A172 (cell line): ENCODE data around the gene OCA2. TPM values are rescaled to one million over a fixed set of nuclear protein-coding genes. Genes with fewer than 3 reads are reported as not detected.
"Not testable (repeated sequence)": the region's sequence is repeated elsewhere in the genome, so short reads cannot be mapped to it uniquely, and the experiment has no call there.

Source experiments
- DNase-seq: peaks from one replicate; pipeline ENCODE4 v3.0.0-alpha.2; 2015; ENCODE audit warnings: low spot score
- total RNA-seq: library from RNA; depleted of rRNA; stranded (reverse); fragments of >200 nt; shearing (Covaris generic); gene quantifications from 2 replicates; pipeline ENCODE4 v1.2.3, GENCODE V29; 2014

The OCA2 gene
- total RNA-seq, 1 experiment from 2014 or later: not detected

DNA sequence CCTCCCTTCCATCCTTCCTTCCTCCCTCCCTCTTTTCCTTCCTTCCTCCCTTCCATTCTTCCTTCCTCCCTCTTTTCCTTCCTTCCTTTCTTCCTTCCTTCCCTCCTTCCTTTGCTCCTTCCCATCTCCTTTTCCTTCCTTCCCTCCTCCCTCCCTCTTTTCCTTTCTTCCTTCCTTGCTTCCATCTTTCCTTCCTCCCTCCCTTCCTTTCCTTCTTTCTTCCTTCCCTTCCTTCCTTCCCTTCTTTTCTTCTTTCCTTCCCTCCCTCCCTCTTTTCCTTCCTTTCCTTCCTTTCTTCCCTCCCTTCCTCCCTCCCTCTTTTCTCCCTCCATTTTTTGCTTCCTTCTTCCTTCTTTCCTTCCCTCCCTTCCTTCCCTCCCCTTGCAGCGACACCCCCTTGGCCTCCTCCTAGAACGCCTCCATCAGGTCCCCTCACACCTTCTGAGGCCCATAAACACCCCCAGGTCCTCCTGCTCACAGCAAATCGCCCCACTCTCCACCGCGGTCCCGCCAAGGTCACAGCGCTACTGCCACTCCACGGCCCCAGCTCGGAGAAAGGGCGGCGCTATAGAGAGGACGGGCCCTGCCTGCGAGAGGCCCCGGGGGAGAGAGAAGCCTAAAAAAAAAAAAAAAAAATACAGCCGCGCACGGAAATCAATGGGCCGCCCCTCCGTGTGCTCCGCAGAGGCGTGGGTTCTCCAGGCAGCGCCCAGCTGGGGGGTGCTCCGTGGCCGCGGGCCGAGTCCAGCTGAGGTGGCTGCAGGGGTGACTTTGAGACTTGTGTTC is 328.2 kb downstream of the OCA2 start:
- DNase-seq: no peak

DNA sequence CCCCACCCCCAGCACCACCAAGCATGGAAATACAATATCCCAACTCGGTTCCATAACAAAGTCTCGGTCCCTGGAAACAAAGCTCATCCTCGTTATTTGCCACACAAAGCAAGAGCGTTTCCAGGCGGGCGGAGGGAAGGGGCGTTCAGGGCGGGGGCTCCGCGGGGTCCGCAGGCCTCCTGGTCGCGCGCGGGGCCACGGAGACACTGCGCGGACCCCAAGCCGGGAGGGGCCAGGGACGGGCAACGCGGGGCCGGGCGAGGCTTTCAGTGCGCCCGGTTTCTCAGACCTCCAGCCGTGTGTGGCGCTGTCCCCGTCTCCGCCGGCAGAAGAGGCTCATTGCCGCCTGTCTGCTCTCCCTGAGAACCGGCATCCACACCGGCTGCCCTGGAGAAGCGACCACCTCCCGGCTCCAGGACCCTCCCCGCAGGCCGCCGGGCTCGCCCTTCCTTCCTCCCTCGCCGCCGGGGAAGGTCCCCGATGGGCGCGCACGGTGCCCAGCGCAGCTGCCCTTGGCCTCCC is 329.0 kb downstream of the OCA2 start:
- no peak for DNase-seq

DNA sequence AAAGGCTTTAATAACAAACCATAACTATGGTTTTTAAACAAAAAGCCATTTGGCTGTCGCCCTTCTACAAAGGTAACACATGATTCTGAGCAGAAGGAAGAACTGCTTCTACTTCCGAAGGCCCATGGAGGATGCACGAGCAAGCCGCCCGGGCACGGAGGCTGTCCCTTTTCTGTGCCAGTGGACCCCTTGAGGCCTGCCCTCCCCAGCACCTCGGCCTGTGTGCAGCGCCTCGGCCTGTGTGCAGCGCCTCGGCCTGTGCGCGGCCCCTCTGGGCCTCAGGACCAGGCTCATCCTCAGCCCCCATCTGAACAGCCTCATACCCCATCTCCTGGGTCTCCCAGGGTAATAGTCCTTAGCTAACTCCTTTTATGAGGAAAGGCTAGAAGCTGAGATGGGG is 329.5 kb downstream of the OCA2 start:
- no peak for DNase-seq

DNA sequence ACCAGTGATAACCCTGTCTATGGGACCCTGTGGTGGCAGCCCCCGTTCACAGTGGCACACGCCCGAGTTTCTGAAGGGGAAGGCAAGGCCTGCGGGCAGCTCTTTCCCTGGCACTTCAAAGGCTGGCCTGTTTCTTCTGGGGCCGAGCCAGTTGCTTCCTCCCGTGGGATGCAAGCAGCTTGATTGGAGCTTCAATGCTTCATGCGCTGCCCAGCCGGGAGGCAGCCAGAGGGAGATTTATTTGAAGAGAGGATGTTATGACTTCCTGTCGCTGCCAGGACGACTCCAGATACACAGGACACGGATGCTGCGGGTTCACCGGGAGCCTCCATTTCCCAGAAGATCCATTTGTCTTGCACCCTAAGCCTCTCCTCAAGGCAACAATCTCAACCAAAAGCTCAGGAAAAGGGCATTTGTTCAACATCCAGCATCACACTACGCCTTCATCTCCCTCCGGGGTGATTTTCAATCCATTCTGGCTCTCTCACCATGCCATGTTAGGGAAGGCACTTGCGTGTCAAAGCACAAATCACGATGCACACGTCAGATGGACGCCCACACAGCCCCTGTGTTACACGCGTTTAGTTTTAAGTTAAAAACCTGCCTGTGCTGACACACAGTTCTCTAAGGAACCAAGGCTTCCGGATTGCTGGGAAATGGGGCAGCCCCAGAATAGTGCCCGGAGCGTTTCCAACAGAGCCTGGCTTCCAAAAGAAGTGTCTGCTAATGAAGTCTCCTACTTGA is 330.2 kb downstream of the OCA2 start:
- DNase-seq: no peak

DNA sequence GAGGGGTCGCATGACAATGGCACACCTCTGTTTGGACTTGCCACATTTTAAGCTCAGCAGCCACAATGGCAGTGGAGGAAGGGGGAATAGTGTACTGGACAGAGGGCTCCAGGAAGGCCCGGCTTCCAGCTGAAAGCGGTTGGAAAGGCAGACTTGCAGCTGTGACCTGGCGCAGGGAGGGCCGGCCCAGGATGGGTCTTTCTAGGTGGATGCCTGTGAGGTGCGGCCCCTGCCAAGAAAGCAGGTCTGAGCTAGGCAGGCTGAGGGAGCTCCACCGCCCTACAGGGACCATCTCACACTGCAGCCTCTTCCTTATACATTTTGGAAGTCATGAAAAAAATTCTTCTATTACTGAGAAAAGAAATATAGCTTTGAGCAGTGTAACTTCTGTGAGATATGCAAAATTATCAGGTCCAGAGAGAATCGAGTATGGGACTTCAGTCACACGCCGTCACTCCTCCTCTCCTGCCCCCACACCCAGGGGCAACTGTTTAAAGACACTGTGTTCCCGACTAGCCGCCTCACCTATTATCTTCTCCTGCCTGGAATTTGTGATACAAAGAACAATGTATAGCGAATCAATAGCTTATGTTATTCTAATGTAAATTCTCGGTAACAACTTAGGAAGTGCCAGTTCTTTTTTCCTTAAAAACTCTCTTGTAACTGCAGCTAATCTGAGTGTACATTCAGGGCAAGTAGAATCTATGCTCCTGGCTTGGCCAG is 331.0 kb downstream of the OCA2 start:
- no peak for DNase-seq

DNA sequence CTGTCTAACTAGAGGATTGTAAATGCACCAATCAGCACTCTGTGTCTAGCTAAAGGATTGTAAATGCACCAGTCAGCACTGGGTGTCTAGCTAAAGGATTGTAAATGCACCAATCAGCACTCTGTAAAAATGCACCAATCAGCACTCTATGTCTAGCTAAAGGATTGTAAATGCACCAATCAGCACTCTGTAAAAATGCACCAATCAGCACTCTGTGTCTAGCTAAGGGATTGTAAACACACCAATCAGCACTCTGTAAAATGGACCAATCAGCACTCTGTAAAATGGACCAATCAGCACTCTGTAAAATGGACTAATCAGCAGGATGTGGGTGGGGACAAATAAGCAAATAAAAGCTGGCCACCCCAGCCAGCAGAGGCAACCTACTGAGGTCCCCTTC is 331.7 kb downstream of the OCA2 start:
- DNase-seq: not testable (repeated sequence)

- no peak for DNase-seq
These were observed 334.8 kb downstream of the OCA2 start for GRCh38 chr15:27764339-27764738.

DNA sequence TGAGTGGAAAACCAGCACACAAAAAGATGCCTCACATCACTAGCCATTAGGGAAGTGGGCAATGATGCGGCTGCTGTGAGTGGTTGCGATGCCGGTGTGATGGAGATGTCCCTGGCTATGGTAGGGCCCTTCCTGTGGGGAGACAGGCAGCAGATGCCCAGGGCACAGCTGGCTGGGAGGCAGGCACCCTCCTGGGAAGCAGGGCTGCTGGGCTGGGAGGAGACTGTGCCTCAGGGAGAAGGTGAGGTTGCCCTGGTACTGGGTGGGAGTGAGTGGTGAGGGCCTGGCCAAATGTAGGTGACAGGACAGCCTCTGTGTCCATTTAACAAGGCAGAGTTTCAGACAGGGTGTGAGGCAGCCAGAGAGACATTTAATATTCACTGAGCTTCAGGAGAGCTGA is 335.6 kb downstream of the OCA2 start:
- no peak for DNase-seq

- DNase-seq: no peak
These were observed 336.6 kb downstream of the OCA2 start for GRCh38 chr15:27762471-27762870.

- DNase-seq: no peak
These were observed 342.1 kb downstream of the OCA2 start for GRCh38 chr15:27757052-27757451.

DNA sequence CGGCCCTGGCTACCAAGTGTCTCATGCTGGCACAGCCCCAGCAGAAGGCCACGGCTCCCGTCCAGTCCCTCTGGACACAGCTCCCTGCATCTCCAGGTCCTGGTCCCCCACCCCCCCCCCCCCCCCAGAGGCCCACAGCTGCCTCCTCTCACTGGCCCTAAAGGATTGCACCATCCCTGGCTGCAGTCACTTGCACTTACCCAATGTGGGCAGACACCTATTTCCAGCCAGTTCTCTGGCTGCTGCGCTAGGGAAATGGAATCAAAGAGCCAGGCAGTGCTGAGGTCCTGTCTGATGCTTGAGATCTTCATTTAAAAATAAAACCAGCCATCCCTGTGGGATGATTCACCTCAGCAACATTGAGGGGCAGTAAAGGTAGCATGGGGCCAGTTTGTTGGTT is 346.4 kb downstream of the OCA2 start:
- DNase-seq: no peak

DNA sequence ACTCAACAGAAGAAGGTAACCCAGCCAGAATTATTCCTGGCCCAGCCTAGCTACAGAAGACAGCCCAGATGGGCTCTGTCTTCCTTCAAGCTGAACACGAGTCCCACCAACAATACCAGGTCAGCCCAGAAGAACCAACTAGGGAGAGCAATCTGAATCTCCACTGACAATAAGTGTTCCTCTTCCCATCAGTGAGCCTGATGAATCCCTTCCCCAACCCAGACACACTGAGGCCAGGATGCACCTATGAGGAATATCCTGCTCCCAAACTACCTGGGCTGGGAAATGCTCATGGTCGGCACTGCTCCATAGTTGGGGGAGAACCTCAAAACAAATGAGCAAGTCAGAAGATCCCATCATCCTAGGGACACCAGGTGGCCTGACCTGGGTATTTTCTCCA is 351.1 kb downstream of the OCA2 start:
- DNase-seq: no peak

DNA sequence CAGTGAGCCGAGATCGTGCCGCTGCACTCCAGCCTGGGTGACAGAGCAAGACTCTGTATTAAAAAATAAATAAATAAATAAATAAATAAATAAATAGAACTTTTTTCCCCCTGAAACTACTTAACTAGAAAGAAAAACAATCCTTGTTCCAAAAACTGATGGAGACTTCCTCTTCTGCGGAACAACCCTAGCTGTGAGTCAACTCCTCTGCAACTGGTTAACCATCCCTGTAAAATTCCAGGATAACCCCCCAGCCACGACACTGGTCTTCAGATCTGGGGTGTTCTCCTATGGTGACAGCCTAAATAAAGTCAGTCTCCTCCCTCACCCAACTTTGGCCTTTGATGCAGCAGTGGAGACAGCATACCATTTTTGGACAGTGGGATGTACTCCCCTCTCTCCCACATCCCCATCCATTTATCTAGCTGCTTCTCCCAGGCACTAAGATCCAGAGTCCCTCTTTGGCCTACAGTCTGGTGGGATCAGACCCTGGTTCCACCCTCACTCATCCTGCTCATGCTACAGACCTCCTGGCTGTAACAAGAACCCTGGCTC is 352.6 kb downstream of the OCA2 start:
- no peak for DNase-seq

DNA sequence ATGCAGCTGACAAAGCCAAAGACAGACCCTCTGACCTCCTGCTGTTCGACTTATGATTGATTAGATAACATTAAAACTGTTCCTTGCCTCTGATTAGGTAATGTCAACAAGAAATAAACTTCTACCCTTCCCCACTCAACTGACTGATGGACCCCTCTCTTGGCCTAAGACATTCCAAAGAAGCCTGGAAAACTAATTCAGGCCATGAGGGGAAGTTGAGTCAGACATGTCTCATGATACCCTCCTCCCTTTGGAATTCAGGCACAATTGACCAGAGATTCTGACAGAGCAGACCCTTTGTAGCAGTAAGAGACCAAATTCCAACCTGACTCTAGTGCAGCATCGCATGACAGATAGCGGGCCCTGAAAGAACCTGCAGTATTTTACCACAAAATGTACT is 354.5 kb downstream of the OCA2 start:
- DNase-seq: no peak

- no peak for DNase-seq
These were observed 355.5 kb downstream of the OCA2 start for GRCh38 chr15:27743638-27744037.

GRCh38 chr15:27742751-27743477 is 356.2 kb downstream of the OCA2 start:
- DNase-seq: no peak

DNA sequence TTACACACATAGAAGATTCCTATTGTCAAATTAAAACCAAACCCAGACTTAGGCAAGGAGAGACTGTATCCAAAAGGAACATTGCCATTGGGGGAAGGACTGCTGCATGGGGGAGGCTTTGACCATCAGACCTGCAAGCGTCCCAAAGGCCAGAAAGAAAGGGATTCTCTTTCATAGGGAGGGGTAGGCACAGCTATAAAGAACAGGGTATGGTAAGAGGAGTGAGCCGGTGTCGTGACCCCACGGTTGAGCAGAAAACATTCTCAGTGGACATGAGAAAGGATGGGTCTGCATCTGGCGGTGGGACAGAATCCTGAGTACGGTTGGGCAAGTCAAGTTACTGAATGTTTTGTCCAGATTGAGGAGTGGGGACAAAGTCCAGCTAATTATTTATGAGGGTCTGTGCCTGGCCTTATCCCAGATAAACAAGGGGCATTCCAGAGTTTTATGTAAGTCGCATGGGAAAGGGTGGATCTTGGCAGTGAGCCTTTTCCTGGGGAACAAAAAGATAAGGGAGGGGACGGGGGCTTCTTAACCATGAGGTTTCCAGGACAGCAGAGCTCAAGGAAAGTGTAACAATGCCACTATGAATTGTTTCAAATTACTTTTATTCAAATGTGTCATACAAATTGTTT is 357.8 kb downstream of the OCA2 start:
- DNase-seq: no peak

DNA sequence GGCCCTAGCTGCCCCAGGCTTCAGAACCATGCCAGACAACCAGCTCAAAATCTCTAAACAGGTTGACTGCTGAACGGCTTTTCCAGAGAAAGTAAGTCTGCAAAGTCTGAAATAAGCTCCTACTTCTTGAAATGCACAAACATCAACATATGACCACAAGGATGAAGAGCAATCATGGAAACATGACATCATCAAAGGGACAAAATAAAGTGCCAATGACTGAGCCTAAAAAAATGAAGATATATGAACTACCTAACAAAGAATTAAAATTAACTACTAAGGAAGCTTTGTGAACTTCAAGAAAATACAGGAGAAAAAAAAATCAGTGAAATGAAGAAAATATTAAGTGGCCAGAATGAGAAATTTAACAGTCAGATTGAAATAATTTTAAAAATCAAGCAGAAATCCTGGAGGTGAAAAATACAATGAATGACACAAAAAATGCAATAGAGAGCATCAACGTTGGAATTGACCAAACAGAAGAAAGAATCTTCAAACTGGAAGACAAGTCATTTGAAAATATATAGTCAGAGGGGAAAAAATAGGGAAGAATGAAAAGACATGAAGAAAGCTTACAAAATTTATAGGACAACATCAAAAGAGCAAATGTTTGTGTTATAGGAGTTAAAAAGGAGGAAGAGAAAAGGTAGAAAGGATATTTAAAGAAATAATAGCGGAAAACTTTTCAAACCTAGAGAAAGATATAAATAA is 364.2 kb downstream of the OCA2 start:
- DNase-seq: no peak

DNA sequence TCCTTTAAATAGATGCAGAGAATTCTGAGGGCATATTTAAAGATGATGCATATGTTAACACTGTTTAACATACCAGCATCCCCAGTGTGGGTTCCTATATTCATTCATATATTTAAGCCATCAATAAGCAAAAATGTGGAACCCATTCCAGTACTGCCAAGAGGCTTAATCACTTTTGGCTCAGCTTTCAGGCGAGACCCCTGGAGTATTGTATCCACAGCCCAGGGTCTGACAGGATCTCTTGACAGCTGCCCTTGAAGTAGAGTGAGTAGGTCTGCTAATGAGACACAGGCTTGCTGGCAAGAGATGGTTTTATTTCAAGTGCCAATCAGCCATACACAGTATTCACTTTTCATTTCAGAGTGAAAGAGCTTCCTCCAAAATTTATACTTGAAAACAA is 367.3 kb downstream of the OCA2 start:
- no peak for DNase-seq

DNA sequence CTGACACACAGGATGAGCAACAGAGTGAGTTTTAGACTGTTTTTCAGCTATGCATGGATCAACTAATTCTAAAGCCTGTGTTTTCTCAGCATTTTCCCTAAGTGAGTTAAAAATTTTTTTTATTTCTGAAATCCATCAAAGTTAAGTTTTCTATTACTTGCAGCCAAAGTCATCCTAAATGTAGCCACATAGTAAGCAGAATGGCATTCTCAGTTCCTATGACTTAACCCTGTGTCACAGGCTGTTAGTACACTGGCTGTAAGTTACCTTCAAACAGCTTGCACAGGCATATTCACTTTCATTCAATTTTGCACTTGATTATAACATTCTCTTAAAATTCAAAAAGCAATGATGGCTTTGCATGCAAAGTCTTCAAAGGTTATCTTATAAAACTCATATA is 368.2 kb downstream of the OCA2 start:
- no peak for DNase-seq
